K562 (cell line): ENCODE results near the gene CHSY1. TPM values are rescaled to one million over a fixed set of nuclear protein-coding genes. Genes with fewer than 3 reads are reported as not detected.

Experiments
- ATF1 ChIP-seq, 2 experiments: fragments of 450-650 bp in 1 of 2; IDR thresholded peaks; 2 replicates each; pipeline ENCODE4 v1.6.1; 2016; ENCODE audit warnings: missing compliant biosample characterization in 1 of 2, missing genetic modification characterization in 1 of 2
- CREB5 ChIP-seq: fragments of 250-450 bp; sonication (Bioruptor Pico); IDR thresholded peaks from 2 replicates; pipeline ENCODE4 v1.5.0; 2020; ENCODE audit warnings: mild to moderate bottlenecking
- HEY1 ChIP-seq: fragments of 250-450 bp; sonication (Bioruptor Pico); IDR thresholded peaks from 2 replicates; pipeline ENCODE4 v1.5.0; 2020; ENCODE audit warnings: mild to moderate bottlenecking, moderate library complexity, borderline replicate concordance
- POLR2H ChIP-seq: IDR thresholded peaks from 2 replicates; pipeline ENCODE4 v1.6.1; 2016; ENCODE audit warnings: missing genetic modification characterization, low read depth, mild to moderate bottlenecking, control low read depth, missing compliant biosample characterization, moderate library complexity
- RBM14 ChIP-seq: fragments of 200-400 bp; formaldehyde crosslinking; IDR thresholded peaks from 2 replicates; pipeline ENCODE4 v1.6.1; 2018; ENCODE audit warnings: low read depth, mild to moderate bottlenecking, low read length, moderate library complexity, borderline replicate concordance; ENCODE audit not compliant: insufficient read depth
- RBM17 ChIP-seq: fragments of 200-400 bp; formaldehyde crosslinking; IDR thresholded peaks from 2 replicates; pipeline ENCODE4 v1.6.1; 2017; ENCODE audit warnings: low read depth, mild to moderate bottlenecking, low read length, borderline replicate concordance
- ZNF140 ChIP-seq: fragments of 250-450 bp; sonication (Bioruptor Pico); IDR thresholded peaks from 2 replicates; pipeline ENCODE4 v1.8.0; 2021; ENCODE audit warnings: moderate library complexity, mild to moderate bottlenecking, inconsistent platforms
- ZNF41 ChIP-seq: fragments of 250-450 bp; sonication (Bioruptor Pico); conservative IDR thresholded peaks from 2 replicates; pipeline ENCODE4 v1.4.0; 2020; ENCODE audit warnings: mild to moderate bottlenecking
- ZNF740 ChIP-seq, 3 experiments: fragments of 200-800 bp in 1 of 3; sonication (Bioruptor generic) in 1 of 3; sonication (generic) in 1 of 3; formaldehyde crosslinking in 1 of 3; IDR thresholded peaks; 2 replicates each; pipeline versions ENCODE4 v1.6.1 to v1.8.0; 2016 to 2022; ENCODE audit warnings: mild to moderate bottlenecking in 2 of 3, missing compliant biosample characterization in 2 of 3, missing genetic modification characterization in 2 of 3, missing genetic modification reagents in 1 of 3
- polyA plus RNA-seq, 8 experiments: library from polyadenylated mRNA; depleted of rRNA in 4 of 8; stranded (reverse) in 5 of 8; unstranded in 3 of 8; fragments of >200 nt; fragmentation: Nextera tagmentation in 2 of 8; fragmentation: Illumina TruSeq in 1 of 8; extraction: Ambion mirVana in 2 of 8; extraction: Trizol in 1 of 8; gene quantifications; 2 replicates each; pipeline versions ENCODE4 v1.2.1 to v1.2.3, GENCODE V29; 2011 to 2014; ENCODE audit warnings: inconsistent platforms in 1 of 8, missing spikeins in 1 of 8
- total RNA-seq, 7 experiments: library from RNA; depleted of rRNA in 6 of 7; stranded (reverse); fragments of >200 nt in 6 of 7; fragmentation: Illumina TruSeq in 2 of 7; extraction: Trizol in 2 of 7; gene quantifications; 2 replicates each; pipeline versions ENCODE4 v1.2.1 to v1.2.3, GENCODE V29; 2011 to 2021; ENCODE audit warnings: low replicate concordance in 1 of 7

CHSY1 gene
- total and polyA plus RNA-seq, 9 of the 15 experiments (the other 6 are each of a cell fraction or from before 2014, with no cell fraction given) = 7.0 to 16.4 (median 13.4) TPM

- TF ChIP-seq POLR2H (no peak), HEY1 (no peak), ATF1 (CRISPR knock-in tag; IDR thresholded peaks at IDR 0.05) (no peak), ATF1 (tag; IDR thresholded peaks at IDR 0.05) (no peak), ZNF140 (CRISPR knock-in tag) (no peak), RBM14 (no peak), ZNF41 (no peak), ZNF740 (CRISPR knock-in tag; IDR thresholded peaks at IDR 0.05) (no peak), ZNF740 (tag; IDR thresholded peaks at IDR 0.05) (no peak), RBM17 (no peak), CREB5 (CRISPR knock-in tag) (no peak)
Measured at GRCh38 chr15:101156061-101156460, 95.8 kb downstream of the CHSY1 start (continued).
